GM18861 (cell line): ENCODE data around the gene IL10.
A peak's percentile ranks its signal among the peaks of the same experiment; 100 is the strongest.

Source experiments
- ATAC-seq: cut with Tn5 transposase; IDR thresholded peaks from one replicate; pipeline ENCODE4 v1.9.1; 2021; ENCODE audit not compliant: unreplicated experiment

The IL10 gene

DNA sequence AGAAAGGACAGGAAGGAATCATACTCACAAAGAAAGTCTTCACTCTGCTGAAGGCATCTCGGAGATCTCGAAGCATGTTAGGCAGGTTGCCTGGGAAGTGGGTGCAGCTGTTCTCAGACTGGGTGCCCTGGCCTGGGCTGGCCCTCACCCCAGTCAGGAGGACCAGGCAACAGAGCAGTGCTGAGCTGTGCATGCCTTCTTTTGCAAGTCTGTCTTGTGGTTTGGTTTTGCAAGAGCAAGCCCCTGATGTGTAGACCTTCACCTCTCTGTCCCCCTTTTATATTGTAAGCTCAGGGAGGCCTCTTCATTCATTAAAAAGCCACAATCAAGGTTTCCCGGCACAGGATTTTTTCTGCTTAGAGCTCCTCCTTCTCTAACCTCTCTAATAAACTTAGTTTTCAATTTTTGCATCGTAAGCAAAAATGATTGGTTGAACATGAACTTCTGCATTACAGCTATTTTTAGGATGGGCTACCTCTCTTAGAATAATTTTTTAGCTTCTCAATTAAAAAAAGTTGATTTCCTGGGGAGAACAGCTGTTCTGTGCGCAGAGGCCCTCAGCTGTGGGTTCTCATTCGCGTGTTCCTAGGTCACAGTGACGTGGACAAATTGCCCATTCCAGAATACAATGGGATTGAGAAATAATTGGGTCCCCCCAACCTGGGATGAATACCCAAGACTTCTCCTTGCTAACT lies at the start of gene IL10:
Gene IL10, minus strand, starts transcription at position 252 of the 695 bp plus-strand sequence. Its CDS starts 59 bp downstream, at position 193.
- ATAC-seq = no peak

- no peak for ATAC-seq
Observed at GRCh38 chr1:206821493-206821892, 49.2 kb upstream of the IL10 start.

- ATAC-seq = peak; percentile 79
Observed at GRCh38 chr1:206816390-206817287, 44.3 kb upstream of the IL10 start.

- ATAC-seq = no peak
Observed at GRCh38 chr1:206814716-206815341, 42.5 kb upstream of the IL10 start.

DNA sequence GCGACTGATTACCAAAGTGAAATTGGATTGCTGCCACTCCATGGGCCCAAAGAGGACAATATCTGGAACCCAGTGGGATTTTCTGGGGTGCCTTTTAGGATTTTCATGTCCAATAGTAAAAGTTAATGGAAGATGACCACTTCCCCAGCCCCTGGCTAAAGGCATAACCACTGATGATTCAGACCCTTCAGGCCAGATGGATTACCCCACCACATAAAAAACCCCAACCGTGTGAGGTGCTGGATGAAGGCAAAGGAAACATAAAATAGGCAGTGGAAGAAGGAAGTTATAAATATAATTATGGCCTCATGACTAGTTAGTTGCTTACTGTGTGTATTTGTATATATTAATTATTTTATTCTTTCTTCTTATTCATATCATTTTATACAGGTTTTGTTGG lies 40.2 kb upstream of the IL10 start:
- ATAC-seq = no peak

- ATAC-seq = no peak
Observed at GRCh38 chr1:206809504-206810084, 37.3 kb upstream of the IL10 start.

- peak; percentile 60 for ATAC-seq
Observed at GRCh38 chr1:206808615-206809014, 36.3 kb upstream of the IL10 start.

DNA sequence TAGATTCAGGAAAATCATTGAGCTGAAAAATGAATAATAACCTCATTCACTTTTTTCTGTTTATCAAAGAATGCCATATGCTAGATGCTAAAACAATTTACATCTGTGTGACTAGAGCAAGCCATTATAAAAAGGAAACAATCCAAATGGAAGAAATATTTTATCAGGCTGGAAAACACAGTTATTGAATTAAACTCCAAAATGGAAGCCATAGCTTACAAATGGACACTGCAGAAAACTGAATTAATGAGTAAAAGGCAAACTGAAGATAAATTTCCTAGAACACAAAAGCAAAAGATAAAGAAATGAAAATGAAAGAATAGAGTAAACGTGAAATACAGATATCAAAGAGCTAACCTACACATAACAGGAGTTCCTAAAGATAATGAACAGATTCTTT lies 33.1 kb upstream of the IL10 start:
- ATAC-seq = no peak

DNA sequence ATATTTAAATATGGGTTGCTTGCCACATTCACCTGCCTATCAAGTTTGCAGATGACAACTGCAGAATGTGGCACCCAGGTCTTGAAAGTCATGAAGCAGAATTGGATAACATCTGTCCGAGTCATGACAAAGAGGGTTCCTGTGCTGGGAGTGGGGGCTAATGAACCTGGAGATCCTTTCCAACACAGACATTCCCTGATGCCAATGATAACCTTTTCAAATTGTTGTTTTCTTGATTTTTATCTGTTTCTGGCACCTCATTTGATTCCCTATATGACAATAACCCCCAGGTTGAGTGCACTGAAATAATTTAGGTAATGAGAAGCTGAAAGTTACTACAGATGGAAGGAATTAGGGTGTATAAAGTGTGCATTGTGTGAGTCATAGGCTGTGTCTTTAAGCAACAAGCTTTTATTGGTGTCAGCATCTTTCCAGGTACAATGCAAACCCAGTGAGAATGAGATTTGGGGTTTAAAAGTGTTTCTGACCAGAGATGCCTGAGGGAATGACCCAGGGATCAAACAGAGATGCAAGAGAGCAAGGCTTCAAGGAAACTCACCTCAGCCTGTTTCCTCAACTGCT lies 32.0 kb upstream of the IL10 start:
- no peak for ATAC-seq

DNA sequence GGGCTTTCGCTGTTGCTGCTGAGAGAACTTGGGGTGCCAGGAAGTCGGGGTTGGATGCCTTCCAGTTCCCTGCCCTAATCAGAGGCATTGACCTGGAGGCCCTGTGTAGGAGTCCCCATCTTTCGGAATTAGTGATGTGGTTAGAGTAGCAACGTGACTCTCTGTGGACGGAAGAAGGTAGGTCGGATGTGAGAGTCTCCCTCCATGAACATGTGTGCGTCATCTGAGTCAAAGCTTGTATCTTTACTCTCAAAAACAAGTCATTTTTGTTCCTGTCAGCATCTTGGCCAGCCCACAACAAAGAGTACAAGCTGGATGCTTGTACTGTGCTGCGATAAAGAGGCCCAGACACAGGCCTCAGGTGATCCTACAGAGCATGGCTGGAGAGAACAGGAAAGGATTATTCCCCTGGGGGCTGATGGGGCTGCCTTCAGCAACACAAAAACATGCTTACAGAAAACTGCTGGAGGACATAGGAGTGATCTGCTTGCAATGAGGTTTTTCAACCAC lies 31.0 kb upstream of the IL10 start:
- peak; percentile 89 for ATAC-seq

DNA sequence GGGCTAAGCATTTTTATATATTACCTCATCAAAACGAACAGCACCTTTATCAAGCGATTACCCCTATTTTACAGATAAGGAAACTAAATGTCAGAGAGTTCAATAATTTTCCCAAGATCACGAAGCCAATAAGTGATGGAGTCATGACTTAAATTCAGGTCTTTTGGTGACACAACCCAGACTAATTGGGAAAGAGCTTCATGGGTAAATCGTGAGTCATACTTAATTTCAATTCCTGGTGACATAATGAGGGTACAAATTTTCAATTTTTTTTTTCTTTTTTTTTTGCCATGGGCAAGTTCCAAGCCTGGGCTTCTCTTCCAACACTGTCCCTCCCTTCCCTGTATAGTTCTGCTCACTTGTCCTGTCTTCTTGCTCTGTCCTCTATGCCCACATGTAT lies 30.1 kb upstream of the IL10 start:
- ATAC-seq = no peak

GRCh38 chr1:206801467-206801866 lies 29.2 kb upstream of the IL10 start:
- no peak for ATAC-seq

DNA sequence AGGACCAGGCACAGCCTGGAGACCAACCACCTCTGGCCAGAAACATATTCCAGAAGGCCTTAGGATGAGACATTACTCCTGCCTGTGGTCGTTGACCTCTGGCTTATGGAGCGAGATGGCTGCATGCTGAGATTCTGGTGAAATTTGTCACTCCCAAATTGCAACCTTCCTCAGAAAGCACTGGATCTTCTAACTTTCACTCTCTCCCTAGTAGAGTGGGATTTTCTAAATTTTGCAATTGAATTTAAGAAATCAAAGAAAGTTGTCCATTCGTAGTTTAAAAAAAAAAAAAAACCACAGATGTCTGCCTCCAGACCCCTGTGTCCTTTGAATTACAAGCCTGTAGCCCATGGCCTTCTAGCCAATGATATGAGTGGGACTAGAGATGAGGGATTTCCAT lies 28.6 kb upstream of the IL10 start:
- ATAC-seq = no peak

DNA sequence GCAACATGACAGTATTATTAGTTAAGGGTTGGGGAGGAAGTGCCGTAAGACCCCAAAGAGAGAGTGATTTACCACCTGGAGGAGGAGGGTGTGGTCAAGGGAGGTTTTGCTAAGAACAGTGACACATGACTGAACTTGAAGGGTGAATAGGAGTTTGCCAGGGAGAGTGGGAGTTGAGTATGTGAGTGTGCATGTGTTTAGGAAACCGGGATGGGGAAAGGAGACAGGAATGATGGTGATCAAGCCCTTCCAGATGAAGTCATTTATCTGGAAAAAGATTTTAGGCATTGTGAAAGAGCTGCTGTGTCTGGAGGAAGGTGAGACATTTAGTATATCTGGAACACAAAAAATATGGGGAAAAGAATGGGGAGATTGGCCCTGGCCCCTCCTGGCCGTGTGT lies 28.1 kb upstream of the IL10 start:
- ATAC-seq = no peak

DNA sequence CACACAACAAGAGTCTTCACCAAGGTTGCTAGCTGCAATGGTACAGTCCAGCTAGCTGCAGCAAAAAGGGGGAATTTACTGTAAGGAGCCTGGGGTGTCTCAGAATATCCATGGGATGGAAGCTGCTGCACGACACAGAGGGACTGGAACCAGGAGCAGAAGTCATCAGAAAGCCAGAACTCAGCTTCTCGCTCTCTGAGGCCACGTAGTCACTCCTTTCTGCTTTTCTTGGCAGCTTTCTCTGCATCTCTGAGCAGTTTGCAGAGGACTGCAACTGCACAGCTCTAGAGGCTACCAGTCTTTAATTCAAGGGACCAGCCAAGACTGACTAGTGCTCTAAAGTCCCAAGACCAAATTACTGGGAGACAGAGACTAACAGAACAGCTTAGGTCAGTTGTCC lies 27.0 kb upstream of the IL10 start:
- ATAC-seq = no peak

GRCh38 chr1:206798384-206798996 lies 26.2 kb upstream of the IL10 start:
- ATAC-seq = no peak

- no peak for ATAC-seq
Observed at GRCh38 chr1:206797534-206798383, 25.5 kb upstream of the IL10 start.

GRCh38 chr1:206796981-206797402 lies 24.7 kb upstream of the IL10 start:
- no peak for ATAC-seq

GRCh38 chr1:206796116-206796515 lies 23.8 kb upstream of the IL10 start:
- ATAC-seq = no peak
